ENCODE results near the gene MICOS13.

DNA sequence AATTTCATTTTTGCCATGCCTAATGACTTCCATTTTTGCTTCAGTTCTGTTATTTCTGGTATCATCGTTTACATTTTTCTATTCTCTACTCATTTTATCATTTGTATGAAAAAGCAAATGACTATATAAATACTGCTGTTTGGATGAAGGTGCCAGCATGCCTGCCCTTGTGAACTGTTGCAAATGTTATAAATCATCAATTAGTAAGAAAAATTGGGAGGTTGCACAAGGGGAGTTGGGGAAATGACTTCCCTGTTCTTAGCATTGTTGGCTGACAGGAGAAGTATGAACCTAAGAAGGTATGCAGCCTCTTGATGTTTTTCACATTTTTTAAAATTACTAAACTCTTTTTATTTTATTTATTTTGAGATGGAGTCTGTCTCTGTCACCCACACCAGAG, 42.3 kb downstream of the MICOS13 start:
- TF ChIP-seq, protein P1, sequence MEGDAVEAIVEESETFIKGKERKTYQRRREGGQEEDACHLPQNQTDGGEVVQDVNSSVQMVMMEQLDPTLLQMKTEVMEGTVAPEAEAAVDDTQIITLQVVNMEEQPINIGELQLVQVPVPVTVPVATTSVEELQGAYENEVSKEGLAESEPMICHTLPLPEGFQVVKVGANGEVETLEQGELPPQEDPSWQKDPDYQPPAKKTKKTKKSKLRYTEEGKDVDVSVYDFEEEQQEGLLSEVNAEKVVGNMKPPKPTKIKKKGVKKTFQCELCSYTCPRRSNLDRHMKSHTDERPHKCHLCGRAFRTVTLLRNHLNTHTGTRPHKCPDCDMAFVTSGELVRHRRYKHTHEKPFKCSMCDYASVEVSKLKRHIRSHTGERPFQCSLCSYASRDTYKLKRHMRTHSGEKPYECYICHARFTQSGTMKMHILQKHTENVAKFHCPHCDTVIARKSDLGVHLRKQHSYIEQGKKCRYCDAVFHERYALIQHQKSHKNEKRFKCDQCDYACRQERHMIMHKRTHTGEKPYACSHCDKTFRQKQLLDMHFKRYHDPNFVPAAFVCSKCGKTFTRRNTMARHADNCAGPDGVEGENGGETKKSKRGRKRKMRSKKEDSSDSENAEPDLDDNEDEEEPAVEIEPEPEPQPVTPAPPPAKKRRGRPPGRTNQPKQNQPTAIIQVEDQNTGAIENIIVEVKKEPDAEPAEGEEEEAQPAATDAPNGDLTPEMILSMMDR (IDR thresholded peaks at IDR 0.05 in 8 of 11, conservative IDR thresholded peaks at IDR 0.05 in 3 of 11) = no peak
- no peak for TF ChIP-seq POLR2A (IDR thresholded peaks at IDR 0.05)
- no peak for TF ChIP-seq POLR2AphosphoS5 (IDR thresholded peaks at IDR 0.05)
